ENCODE results near the gene GDF10.

GDF10 gene

GRCh38 chr10:47279276-47279675, 20.7 kb upstream of the GDF10 start:
- intact Hi-C loops (cut with DNase I; ENCODE audit: low total_unique reads) = no loop called here
- DNase-seq = no peak
- no peaks in the 10 kb centered on the region for H3K9me3 ChIP-seq
- no peaks in the 10 kb centered on the region for H3K36me3 ChIP-seq
- TF ChIP-seq CTCF (IDR thresholded peaks at IDR 0.05) = no peak
- H3K27ac ChIP-seq = no peak overlapping the region
- H3K27me3 ChIP-seq = peaks cover 0 to 3% of the 10 kb centered on the region in 2 donors
- H3K4me1 ChIP-seq = no peaks in the 10 kb centered on the region
- H3K4me3 ChIP-seq = no peak overlapping the region

- Histone ChIP-seq H3K27ac (no peak overlapping the region), H3K27me3 (peaks cover 0 to 3% of the 10 kb centered on the region in 2 donors), H3K4me3 (no peak overlapping the region), H3K36me3 (no peaks in the 10 kb centered on the region), H3K4me1 (peaks cover 0 to 4% (median 0%) of the 10 kb centered on the region in 4 donors), H3K9me3 (no peaks in the 10 kb centered on the region)
- intact Hi-C loops (cut with DNase I; ENCODE audit: low total_unique reads) = no loop called here
- DNase-seq = no peak
- no peak for TF ChIP-seq CTCF (IDR thresholded peaks at IDR 0.05)
These were observed 17.9 kb upstream of the GDF10 start for GRCh38 chr10:47282005-47282656.

- intact Hi-C loops (cut with DNase I; ENCODE audit: low total_unique reads) = no loop called here
- H3K36me3 ChIP-seq = no peaks in the 10 kb centered on the region
- H3K4me1 ChIP-seq = peaks cover 0 to 4% (median 0%) of the 10 kb centered on the region in 4 donors
- no peak for TF ChIP-seq CTCF (IDR thresholded peaks at IDR 0.05)
- no peaks in the 10 kb centered on the region for H3K27me3 ChIP-seq
- H3K4me3 ChIP-seq = no peak overlapping the region
- H3K27ac ChIP-seq = no peak overlapping the region
- DNase-seq = no peak
- H3K9me3 ChIP-seq = no peaks in the 10 kb centered on the region
These were observed 17.4 kb upstream of the GDF10 start for GRCh38 chr10:47282657-47283018.

GRCh38 chr10:47283101-47283630, 16.8 kb upstream of the GDF10 start:
- Histone ChIP-seq H3K4me3 (no peak overlapping the region), H3K27ac (no peak overlapping the region), H3K4me1 (peaks cover 0 to 4% (median 0%) of the 10 kb centered on the region in 4 donors), H3K36me3 (no peaks in the 10 kb centered on the region), H3K9me3 (no peaks in the 10 kb centered on the region), H3K27me3 (no peaks in the 10 kb centered on the region)
- no peak for DNase-seq
- intact Hi-C loops (cut with DNase I; ENCODE audit: low total_unique reads) = no loop called here
- TF ChIP-seq CTCF (IDR thresholded peaks at IDR 0.05) = no peak

GRCh38 chr10:47283848-47284247, 16.1 kb upstream of the GDF10 start:
- no peak overlapping the region for H3K27ac ChIP-seq
- no peak for TF ChIP-seq CTCF (IDR thresholded peaks at IDR 0.05)
- H3K4me1 ChIP-seq = peaks cover 0 to 4% (median 0%) of the 10 kb centered on the region in 4 donors
- intact Hi-C loops (cut with DNase I; ENCODE audit: low total_unique reads) = no loop called here
- no peaks in the 10 kb centered on the region for H3K27me3 ChIP-seq
- DNase-seq = no peak
- no peaks in the 10 kb centered on the region for H3K9me3 ChIP-seq
- H3K36me3 ChIP-seq = no peaks in the 10 kb centered on the region
- no peak overlapping the region for H3K4me3 ChIP-seq
